CD14-positive monocyte (primary cell): ENCODE measurements around the gene ATXN1. TPM values are rescaled to one million over a fixed set of nuclear protein-coding genes. Genes with fewer than 3 reads are reported as not detected.

Source experiments
- DNase-seq, 3 donors: peaks; one replicate each; pipeline ENCODE4 v3.0.0-alpha.2; 2011 to 2022
- H2AFZ ChIP-seq: 2 replicates; pipeline ENCODE4 v1.6.0; 2012; ENCODE audit warnings: mild to moderate bottlenecking, low read depth, low read length, inconsistent platforms; ENCODE audit not compliant: insufficient read depth, poor library complexity, severe bottlenecking
- H3K27ac ChIP-seq, 2 donors: 1 replicate in 1 of 2; 2 replicates in 1 of 2; pipeline ENCODE4 v1.5.1; 2012 to 2013; ENCODE audit warnings: low read length in 2 of 2, control low read depth in 1 of 2, inconsistent platforms in 1 of 2, low read depth in 1 of 2, mild to moderate bottlenecking in 1 of 2
- H3K27me3 ChIP-seq, 2 donors: one replicate each; pipeline versions ENCODE4 v1.6.0 to v1.6.1; 2011 to 2013; ENCODE audit warnings: low read length in 2 of 2; ENCODE audit not compliant: control insufficient read depth in 2 of 2, insufficient read depth in 2 of 2
- H3K36me3 ChIP-seq, 2 donors: replicated peaks in 1 of 2; 1 replicate in 1 of 2; 2 replicates in 1 of 2; pipeline versions ENCODE4 v1.5.1 to v1.6.1; 2012 to 2013; ENCODE audit warnings: low read length in 2 of 2, control low read depth in 1 of 2, inconsistent platforms in 1 of 2, mild to moderate bottlenecking in 1 of 2; ENCODE audit not compliant: insufficient read depth in 2 of 2, control insufficient read depth in 1 of 2
- H3K4me1 ChIP-seq, 2 donors: 1 replicate in 1 of 2; 2 replicates in 1 of 2; pipeline versions ENCODE4 v1.5.1 to v1.6.1; 2012 to 2013; ENCODE audit warnings: low read length in 2 of 2, control low read depth in 1 of 2, inconsistent platforms in 1 of 2, mild to moderate bottlenecking in 1 of 2, moderate library complexity in 1 of 2; ENCODE audit not compliant: insufficient read depth in 2 of 2, control insufficient read depth in 1 of 2
- H3K4me2 ChIP-seq: replicated peaks from 2 replicates; pipeline ENCODE3; 2012; ENCODE audit warnings: low read length, moderate library complexity, mild to moderate bottlenecking; ENCODE audit not compliant: poor library complexity, severe bottlenecking; ENCODE audit errors: extremely low read depth
- H3K4me3 ChIP-seq, 3 experiments: fragments of 200-600 bp in 1 of 3; sonication (generic) in 1 of 3; replicated peaks in 1 of 3; 1 replicate in 2 of 3; 2 replicates in 1 of 3; pipeline ENCODE4 v1.5.1; 2011 to 2013; ENCODE audit warnings: low read length in 3 of 3, mild to moderate bottlenecking in 3 of 3, control low read depth in 2 of 3, low read depth in 2 of 3, inconsistent platforms in 1 of 3, moderate library complexity in 1 of 3
- H3K79me2 ChIP-seq: 2 replicates; pipeline ENCODE4 v1.6.0; 2012; ENCODE audit warnings: mild to moderate bottlenecking, control low read depth, inconsistent platforms, low read length, moderate library complexity; ENCODE audit not compliant: insufficient read depth
- H3K9ac ChIP-seq: 2 replicates; pipeline ENCODE4 v1.6.0; 2017; ENCODE audit warnings: low read length, mild to moderate bottlenecking; ENCODE audit not compliant: insufficient read depth, poor library complexity, severe bottlenecking
- H3K9me3 ChIP-seq, 2 donors: replicated peaks in 1 of 2; 1 replicate in 1 of 2; 2 replicates in 1 of 2; pipeline versions ENCODE4 v1.5.1 to v1.6.1; 2012 to 2013; ENCODE audit warnings: low read length in 2 of 2, control low read depth in 1 of 2; ENCODE audit not compliant: control insufficient read depth in 1 of 2, insufficient read depth in 1 of 2
- H4K20me1 ChIP-seq: 2 replicates; pipeline ENCODE4 v1.6.0; 2012; ENCODE audit warnings: mild to moderate bottlenecking, low read length, control low read depth, moderate library complexity; ENCODE audit not compliant: insufficient read depth
- H3K27ac Mint-ChIP-seq, 7 donors: one replicate each; pipeline ENCODE4 v1.8.0; 2020; ENCODE audit warnings: mild to moderate bottlenecking in 7 of 7, mixed read lengths in 7 of 7, moderate library complexity in 6 of 7, inconsistent platforms in 2 of 7
- H3K27me3 Mint-ChIP-seq, 3 donors: one replicate each; pipeline ENCODE4 v1.8.0; 2021 to 2022; ENCODE audit warnings: low read depth in 3 of 3, mild to moderate bottlenecking in 3 of 3, mixed read lengths in 3 of 3, moderate library complexity in 3 of 3, inconsistent platforms in 1 of 3
- H3K36me3 Mint-ChIP-seq, 2 donors: one replicate each; pipeline ENCODE4 v1.8.0; 2020; ENCODE audit warnings: mixed read lengths in 2 of 2, inconsistent platforms in 1 of 2, mild to moderate bottlenecking in 1 of 2
- H3K4me1 Mint-ChIP-seq: one replicate; pipeline ENCODE4 v1.8.0; 2020; ENCODE audit warnings: mild to moderate bottlenecking, mixed read lengths
- H3K4me3 Mint-ChIP-seq, 2 donors: one replicate each; pipeline ENCODE4 v1.8.0; 2020; ENCODE audit warnings: mild to moderate bottlenecking in 2 of 2, mixed read lengths in 2 of 2, moderate library complexity in 1 of 2
- H3K9me3 Mint-ChIP-seq, 7 donors: one replicate each; pipeline ENCODE4 v1.8.0; 2020 to 2022; ENCODE audit warnings: mixed read lengths in 7 of 7, mild to moderate bottlenecking in 6 of 7, moderate library complexity in 6 of 7, inconsistent platforms in 2 of 7
- WGBS: methylation state at CpG from one replicate; pipeline ENCODE4 v1.1.5; 2013; ENCODE audit warnings: missing lambda C conversion rate; ENCODE audit not compliant: insufficient coverage; 5-methylcytosine and 5-hydroxymethylcytosine counted together
- intact Hi-C, 2 donors: fragments of 100-400 bp; cut with micrococcal nuclease; formaldehyde crosslinking; loops; one replicate each; pipeline versions ENCODE4 v1.15.0 to v1.15.1; 2023
- polyA plus RNA-seq, 3 donors: library from polyadenylated mRNA; depleted of rRNA in 1 of 3; unstranded in 2 of 3; stranded (reverse) in 1 of 3; fragments of 300-500 nt in 2 of 3; fragments of >200 nt in 1 of 3; fragmentation: Illumina TruSeq in 2 of 3; gene quantifications; 1 replicate in 2 of 3; 2 replicates in 1 of 3; pipeline ENCODE4 v1.2.3, GENCODE V29; 2012 to 2021
- TF ChIP-seq, protein P1 (sequence below): fragments of 200-600 bp; IDR thresholded peaks from one replicate; pipeline ENCODE4 v1.8.0; 2022; ENCODE audit warnings: antibody characterized with exemption, mild to moderate bottlenecking

The ATXN1 gene
- polyA plus RNA-seq, 3 donors: 8.8 to 19.1 (median 10.9) TPM

DNA sequence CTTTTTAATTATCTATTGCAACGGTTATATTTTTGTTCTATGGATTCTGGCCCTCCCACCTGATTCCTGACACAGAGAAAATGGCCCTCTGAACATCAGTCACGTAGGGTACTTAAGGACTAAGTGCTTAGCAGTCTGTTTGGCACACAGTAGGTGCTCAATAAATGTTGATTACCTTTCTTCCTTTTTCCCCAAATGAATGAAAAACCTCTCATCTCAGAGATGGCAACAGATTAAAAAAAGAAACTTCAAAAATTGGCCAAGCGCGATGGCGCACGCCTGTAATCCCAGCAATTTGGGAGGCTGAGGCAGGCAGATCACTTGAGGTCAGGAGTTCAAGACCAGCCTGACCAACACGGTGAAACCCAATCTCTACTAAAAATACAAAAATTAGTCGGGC, 31.5 kb downstream of the ATXN1 start:
- TF ChIP-seq, protein P1, sequence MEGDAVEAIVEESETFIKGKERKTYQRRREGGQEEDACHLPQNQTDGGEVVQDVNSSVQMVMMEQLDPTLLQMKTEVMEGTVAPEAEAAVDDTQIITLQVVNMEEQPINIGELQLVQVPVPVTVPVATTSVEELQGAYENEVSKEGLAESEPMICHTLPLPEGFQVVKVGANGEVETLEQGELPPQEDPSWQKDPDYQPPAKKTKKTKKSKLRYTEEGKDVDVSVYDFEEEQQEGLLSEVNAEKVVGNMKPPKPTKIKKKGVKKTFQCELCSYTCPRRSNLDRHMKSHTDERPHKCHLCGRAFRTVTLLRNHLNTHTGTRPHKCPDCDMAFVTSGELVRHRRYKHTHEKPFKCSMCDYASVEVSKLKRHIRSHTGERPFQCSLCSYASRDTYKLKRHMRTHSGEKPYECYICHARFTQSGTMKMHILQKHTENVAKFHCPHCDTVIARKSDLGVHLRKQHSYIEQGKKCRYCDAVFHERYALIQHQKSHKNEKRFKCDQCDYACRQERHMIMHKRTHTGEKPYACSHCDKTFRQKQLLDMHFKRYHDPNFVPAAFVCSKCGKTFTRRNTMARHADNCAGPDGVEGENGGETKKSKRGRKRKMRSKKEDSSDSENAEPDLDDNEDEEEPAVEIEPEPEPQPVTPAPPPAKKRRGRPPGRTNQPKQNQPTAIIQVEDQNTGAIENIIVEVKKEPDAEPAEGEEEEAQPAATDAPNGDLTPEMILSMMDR: no peak
- Histone ChIP-seq H3K4me1 (peaks cover 63 to 70% of the 10 kb centered on the region in 2 donors), H3K27ac (peak overlapping the region in 1 of 2 donors; percentile 90), H2AFZ (no peak overlapping the region), H3K4me3 (peak overlapping the region in 1 of 3 experiments; percentile 34), H3K9me3 (no peaks in the 10 kb centered on the region), H3K4me2 (peak overlapping the region; percentile 56), H3K79me2 (peaks cover 33% of the 10 kb centered on the region), H3K9ac (no peak overlapping the region), H3K36me3 (peaks cover 0 to 10% of the 10 kb centered on the region in 2 donors), H3K27me3 (no peaks in the 10 kb centered on the region), H4K20me1 (peaks cover 16% of the 10 kb centered on the region)
- WGBS: 83% methylated on average over 6 of the region's 8 CpGs
- H3K27ac Mint-ChIP-seq: peak overlapping the region; percentile 90 to 99 (median 96)
- H3K36me3 Mint-ChIP-seq: peaks cover 17 to 19% of the 10 kb centered on the region in 2 donors
- no peaks in the 10 kb centered on the region for H3K27me3 Mint-ChIP-seq
- DNase-seq: no peak
- H3K4me1 Mint-ChIP-seq: peaks cover 72% of the 10 kb centered on the region
- peak overlapping the region in 1 of 2 donors; percentile 15 for H3K4me3 Mint-ChIP-seq
- intact Hi-C loops: loop anchor here in 1 of 2 donors (2.0 to 5.0 kb wide), 3 partner anchors 17 to 47 kb away; no protein-coding TSS in a partner anchor
- H3K9me3 Mint-ChIP-seq: no peaks in the 10 kb centered on the region

GRCh38 chr6:16729183-16729691, 32.0 kb downstream of the ATXN1 start:
- Mint-ChIP-seq H3K27ac (peak overlapping the region; percentile 90 to 99 (median 96)), H3K9me3 (no peaks in the 10 kb centered on the region), H3K36me3 (peaks cover 13 to 15% of the 10 kb centered on the region in 2 donors), H3K27me3 (no peaks in the 10 kb centered on the region), H3K4me1 (peaks cover 76% of the 10 kb centered on the region), H3K4me3 (peak overlapping the region; percentile 31 to 65)
- Histone ChIP-seq H2AFZ (no peak overlapping the region), H3K9me3 (no peaks in the 10 kb centered on the region), H4K20me1 (peaks cover 22% of the 10 kb centered on the region), H3K4me2 (peak overlapping the region; percentile 56), H3K27ac (peak overlapping the region in 1 of 2 donors; percentile 90), H3K36me3 (peaks cover 0 to 5% of the 10 kb centered on the region in 2 donors), H3K4me3 (peak overlapping the region in 1 of 3 experiments; percentile 34), H3K79me2 (peaks cover 35% of the 10 kb centered on the region), H3K27me3 (no peaks in the 10 kb centered on the region), H3K9ac (peak overlapping the region; percentile 5), H3K4me1 (peaks cover 68 to 75% of the 10 kb centered on the region in 2 donors)
- TF ChIP-seq, protein P1: no peak
- WGBS: 0% methylated on average over 7 of the region's 7 CpGs
- DNase-seq: peak in 2 of 3 donors; percentile 75 to 89
- intact Hi-C loops: loop anchor here in 1 of 2 donors (2.0 to 5.0 kb wide), 3 partner anchors 16 to 47 kb away; no protein-coding TSS in a partner anchor
